ENCODE measurements around the gene DCLK1. TPM values are rescaled to one million over a fixed set of nuclear protein-coding genes. Genes with fewer than 3 reads are reported as not detected.

Gene DCLK1
- total and polyA plus RNA-seq, 10 donors = 2.0 to 22.1 (median 11.7) TPM

- TF ChIP-seq CTCF (IDR thresholded peaks at IDR 0.05 in 8 of 11, conservative IDR thresholded peaks at IDR 0.05 in 3 of 11) (no peak), POLR2A (IDR thresholded peaks at IDR 0.05) (no peak), POLR2AphosphoS5 (IDR thresholded peaks at IDR 0.05) (no peak)
- no peaks in the 10 kb centered on the region for H3K9me3 ChIP-seq
- WGBS, 5 donors = 65 to 94% (median 81%) methylated on average over 1 of the region's 1 CpG
- no peaks in the 10 kb centered on the region for H3K36me3 ChIP-seq
- no peaks in the 10 kb centered on the region for H3K27me3 ChIP-seq (replicated peaks in 1 of 7)
- H3K4me1 ChIP-seq = no peaks in the 10 kb centered on the region
- DNase-seq = no peak
- intact Hi-C loops (cut with DNase I; ENCODE audit: low total_unique reads) = no loop called here
- no peak overlapping the region for H3K27ac ChIP-seq
- H3K4me3 ChIP-seq = no peak overlapping the region
These were observed 254.6 kb downstream of the DCLK1 start for GRCh38 chr13:35876601-35877000.

- Histone ChIP-seq H3K27ac (no peak overlapping the region), H3K36me3 (no peaks in the 10 kb centered on the region)
- 82 to 94% (median 90%) methylated on average over 11 of the region's 11 CpGs for WGBS, 5 donors
These were observed 256.5 kb downstream of the DCLK1 start for GRCh38 chr13:35874704-35875103.

GRCh38 chr13:35872369-35872768 lies 258.8 kb downstream of the DCLK1 start:
- no peak for TF ChIP-seq CTCF (IDR thresholded peaks at IDR 0.05 in 8 of 11, conservative IDR thresholded peaks at IDR 0.05 in 3 of 11)
- TF ChIP-seq POLR2AphosphoS5 (IDR thresholded peaks at IDR 0.05) = no peak
- no peak for TF ChIP-seq POLR2A (IDR thresholded peaks at IDR 0.05)
- Histone ChIP-seq H3K4me1 (no peaks in the 10 kb centered on the region), H3K36me3 (no peaks in the 10 kb centered on the region), H3K4me3 (no peak overlapping the region), H3K9me3 (no peaks in the 10 kb centered on the region), H3K27me3 (replicated peaks in 1 of 7) (no peaks in the 10 kb centered on the region), H3K27ac (no peak overlapping the region)
- no peak for DNase-seq
- WGBS, 5 donors = 89 to 96% (median 94%) methylated on average over 2 of the region's 2 CpGs
- intact Hi-C loops (cut with DNase I; ENCODE audit: low total_unique reads) = no loop called here

More at GRCh38 chr13:35874704-35875103, 256.5 kb downstream of the DCLK1 start:
- no peak overlapping the region for H3K4me3 ChIP-seq
- intact Hi-C loops (cut with DNase I; ENCODE audit: low total_unique reads) = no loop called here
- no peak for TF ChIP-seq CTCF (IDR thresholded peaks at IDR 0.05 in 8 of 11, conservative IDR thresholded peaks at IDR 0.05 in 3 of 11)
- TF ChIP-seq POLR2A (IDR thresholded peaks at IDR 0.05) = no peak
- TF ChIP-seq POLR2AphosphoS5 (IDR thresholded peaks at IDR 0.05) = no peak
- no peaks in the 10 kb centered on the region for H3K27me3 ChIP-seq (replicated peaks in 1 of 7)
- H3K9me3 ChIP-seq = no peaks in the 10 kb centered on the region
- H3K4me1 ChIP-seq = no peaks in the 10 kb centered on the region
- no peak for DNase-seq

- intact Hi-C loops (cut with DNase I; ENCODE audit: low total_unique reads) = no loop called here
- Histone ChIP-seq H3K27me3 (replicated peaks in 1 of 7) (no peaks in the 10 kb centered on the region), H3K4me1 (no peaks in the 10 kb centered on the region), H3K27ac (no peak overlapping the region), H3K4me3 (no peak overlapping the region), H3K36me3 (no peaks in the 10 kb centered on the region), H3K9me3 (no peaks in the 10 kb centered on the region)
- no peak for DNase-seq
- TF ChIP-seq POLR2A (IDR thresholded peaks at IDR 0.05) (no peak), POLR2AphosphoS5 (IDR thresholded peaks at IDR 0.05) (no peak), CTCF (IDR thresholded peaks at IDR 0.05 in 8 of 11, conservative IDR thresholded peaks at IDR 0.05 in 3 of 11) (no peak)
- 85 to 95% (median 90%) methylated on average over 2 of the region's 2 CpGs for WGBS, 5 donors
These were observed 259.6 kb downstream of the DCLK1 start for GRCh38 chr13:35871561-35871960.

Data from spleen (tissue), 11 donors.